Trophoblast cell (in vitro differentiated cells and primary cell): ENCODE results near the gene UBASH3B.
A peak's percentile ranks its signal among the peaks of the same experiment; 100 is the strongest.

Experiments used
- DNase-seq, 2 donors: peaks; one replicate each; pipeline ENCODE4 v3.0.0-alpha.2; 2016
- H2AFZ ChIP-seq: 2 replicates; pipeline ENCODE4 v1.6.1; 2013; ENCODE audit warnings: low read length, moderate library complexity, mild to moderate bottlenecking; ENCODE audit not compliant: insufficient read depth, poor library complexity
- H2AK5ac ChIP-seq: 2 replicates; pipeline ENCODE4 v1.6.1; 2013; ENCODE audit warnings: mild to moderate bottlenecking, low read length
- H2BK120ac ChIP-seq: 2 replicates; pipeline ENCODE4 v1.6.1; 2013; ENCODE audit warnings: low read length, mild to moderate bottlenecking, moderate library complexity; ENCODE audit not compliant: insufficient read depth, poor library complexity
- H2BK12ac ChIP-seq: 2 replicates; pipeline ENCODE4 v1.6.1; 2013; ENCODE audit warnings: mild to moderate bottlenecking, low read length, moderate library complexity
- H2BK5ac ChIP-seq: 2 replicates; pipeline ENCODE4 v1.6.1; 2013; ENCODE audit warnings: low read length, low read depth, moderate library complexity, mild to moderate bottlenecking; ENCODE audit not compliant: poor library complexity
- H3K14ac ChIP-seq: 2 replicates; pipeline ENCODE4 v1.6.1; 2013; ENCODE audit warnings: mild to moderate bottlenecking, low read length
- H3K18ac ChIP-seq: 2 replicates; pipeline ENCODE4 v1.6.1; 2013; ENCODE audit warnings: mild to moderate bottlenecking, low read length
- H3K23ac ChIP-seq: 2 replicates; pipeline ENCODE4 v1.6.1; 2013; ENCODE audit warnings: low read length
- H3K27ac ChIP-seq: 2 replicates; pipeline ENCODE4 v1.5.1; 2013; ENCODE audit warnings: low read depth, mild to moderate bottlenecking, inconsistent platforms, low read length, moderate library complexity
- H3K27me3 ChIP-seq: 2 replicates; pipeline ENCODE4 v1.6.1; 2013; ENCODE audit warnings: inconsistent platforms, mild to moderate bottlenecking, low read length, moderate library complexity; ENCODE audit not compliant: insufficient read depth
- H3K36me3 ChIP-seq, 2 experiments: 1 replicate in 1 of 2; 2 replicates in 1 of 2; pipeline ENCODE4 v1.6.1; 2013; ENCODE audit warnings: low read length in 2 of 2, mild to moderate bottlenecking in 2 of 2, moderate library complexity in 1 of 2; ENCODE audit not compliant: insufficient read depth in 2 of 2, control insufficient read depth in 1 of 2
- H3K4ac ChIP-seq: 2 replicates; pipeline ENCODE4 v1.6.1; 2013; ENCODE audit warnings: low read depth, mild to moderate bottlenecking, low read length, moderate library complexity
- H3K4me1 ChIP-seq, 2 experiments: 1 replicate in 1 of 2; 2 replicates in 1 of 2; pipeline ENCODE4 v1.6.1; 2013; ENCODE audit warnings: low read length in 2 of 2, mild to moderate bottlenecking in 2 of 2, moderate library complexity in 1 of 2; ENCODE audit not compliant: insufficient read depth in 2 of 2, control insufficient read depth in 1 of 2
- H3K4me2 ChIP-seq: 2 replicates; pipeline ENCODE4 v1.6.1; 2013; ENCODE audit warnings: inconsistent platforms, mild to moderate bottlenecking, low read length, moderate library complexity
- H3K4me3 ChIP-seq: 2 replicates; pipeline ENCODE4 v1.5.1; 2013; ENCODE audit warnings: mild to moderate bottlenecking, low read depth, low read length, inconsistent platforms
- H3K79me1 ChIP-seq: one replicate; pipeline ENCODE4 v1.6.1; 2013; ENCODE audit warnings: low read length
- H3K79me2 ChIP-seq: 2 replicates; pipeline ENCODE4 v1.6.1; 2013; ENCODE audit warnings: low read length, mild to moderate bottlenecking; ENCODE audit not compliant: control insufficient read depth, insufficient read depth, poor library complexity
- H3K9ac ChIP-seq: 2 replicates; pipeline ENCODE4 v1.6.1; 2013; ENCODE audit warnings: mild to moderate bottlenecking, low read length
- H3K9me3 ChIP-seq: 2 replicates; pipeline ENCODE4 v1.6.1; 2013; ENCODE audit warnings: low read depth, mild to moderate bottlenecking, control low read depth, inconsistent platforms, low read length; ENCODE audit not compliant: insufficient read depth
- H4K12ac ChIP-seq: 2 replicates; pipeline ENCODE4 v1.6.1; 2013; ENCODE audit warnings: low read depth, mild to moderate bottlenecking, low read length, moderate library complexity
- H4K8ac ChIP-seq: 2 replicates; pipeline ENCODE4 v1.6.1; 2013; ENCODE audit warnings: low read depth, mild to moderate bottlenecking, low read length, moderate library complexity
- H4K91ac ChIP-seq: one replicate; pipeline ENCODE4 v1.6.1; 2013; ENCODE audit warnings: low read depth, mild to moderate bottlenecking, low read length, moderate library complexity
- WGBS: extraction: QIAGEN DNeasy Blood & Tissue Kit; methylation state at CpG from one replicate; pipeline ENCODE4 v1.1.7; 2013; ENCODE audit warnings: missing lambda C conversion rate; ENCODE audit not compliant: insufficient read length, insufficient coverage; ENCODE audit errors: extremely low coverage; 5-methylcytosine and 5-hydroxymethylcytosine counted together

The UBASH3B gene

GRCh38 chr11:122802876-122803275, 147.4 kb downstream of the UBASH3B start:
- peaks cover 13 to 25% of the 10 kb centered on the region in 2 experiments for H3K36me3 ChIP-seq
- H3K4me3 ChIP-seq: no peak overlapping the region

GRCh38 chr11:122803306-122803705, 147.8 kb downstream of the UBASH3B start:
- H3K9me3 ChIP-seq: no peaks in the 10 kb centered on the region
- H3K27me3 ChIP-seq: no peaks in the 10 kb centered on the region
- H3K23ac ChIP-seq: no peak overlapping the region
- H2AK5ac ChIP-seq: no peak overlapping the region
- peak; percentile 87 to 91 for DNase-seq
- no CpG with 5 or more reads among the region's 2 CpGs for WGBS
- no peak overlapping the region for H4K8ac ChIP-seq
- no peak overlapping the region for H3K18ac ChIP-seq
- H3K27ac ChIP-seq: peak overlapping the region; percentile 92
- peak overlapping the region; percentile 61 for H2BK120ac ChIP-seq
- no peak overlapping the region for H3K9ac ChIP-seq
- H2AFZ ChIP-seq: no peak overlapping the region
- H4K12ac ChIP-seq: no peak overlapping the region
- no peak overlapping the region for H3K4me2 ChIP-seq
- H4K91ac ChIP-seq: peak overlapping the region; percentile 86
- no peak overlapping the region for H3K4me3 ChIP-seq
- no peak overlapping the region for H3K14ac ChIP-seq
- peak overlapping the region; percentile 50 for H2BK5ac ChIP-seq
- H3K79me1 ChIP-seq: peaks cover 15% of the 10 kb centered on the region
- peaks cover 19 to 23% of the 10 kb centered on the region in 2 experiments for H3K4me1 ChIP-seq
- no peak overlapping the region for H3K4ac ChIP-seq
- peaks cover 10 to 23% of the 10 kb centered on the region in 2 experiments for H3K36me3 ChIP-seq
- peaks cover 2% of the 10 kb centered on the region for H3K79me2 ChIP-seq
- H2BK12ac ChIP-seq: no peak overlapping the region

More at GRCh38 chr11:122802876-122803275, 147.4 kb downstream of the UBASH3B start:
- Histone ChIP-seq H3K9ac (no peak overlapping the region), H3K27ac (peak overlapping the region; percentile 92), H3K4ac (no peak overlapping the region), H2BK120ac (peak overlapping the region; percentile 68), H3K79me1 (peaks cover 11% of the 10 kb centered on the region), H4K8ac (peak overlapping the region; percentile 54), H2BK12ac (peak overlapping the region; percentile 52), H3K79me2 (peaks cover under 1% of the 10 kb centered on the region), H3K23ac (no peak overlapping the region), H3K14ac (no peak overlapping the region), H2BK5ac (peak overlapping the region; percentile 50), H3K27me3 (no peaks in the 10 kb centered on the region), H2AFZ (no peak overlapping the region), H2AK5ac (no peak overlapping the region), H4K91ac (peak overlapping the region; percentile 64), H3K18ac (no peak overlapping the region), H3K4me1 (peaks cover 17 to 21% of the 10 kb centered on the region in 2 experiments), H3K9me3 (no peaks in the 10 kb centered on the region), H3K4me2 (no peak overlapping the region), H4K12ac (no peak overlapping the region)
- no CpG with 5 or more reads among the region's 5 CpGs for WGBS
- DNase-seq: no peak

- peak; percentile 80 to 82 for DNase-seq
- Histone ChIP-seq H3K9me3 (no peaks in the 10 kb centered on the region), H3K27me3 (no peaks in the 10 kb centered on the region), H2AFZ (no peak overlapping the region), H3K79me2 (peaks cover 2% of the 10 kb centered on the region), H4K8ac (peak overlapping the region; percentile 34), H2BK12ac (peak overlapping the region; percentile 30), H3K14ac (peak overlapping the region; percentile 43), H2AK5ac (peak overlapping the region; percentile 12), H3K4me3 (no peak overlapping the region), H4K91ac (peak overlapping the region; percentile 86), H3K9ac (no peak overlapping the region), H3K79me1 (peaks cover 16% of the 10 kb centered on the region), H2BK120ac (peak overlapping the region; percentile 61), H3K27ac (peak overlapping the region; percentile 92), H4K12ac (no peak overlapping the region), H3K4me2 (no peak overlapping the region), H2BK5ac (peak overlapping the region; percentile 50), H3K23ac (no peak overlapping the region), H3K4ac (no peak overlapping the region), H3K36me3 (peaks cover 8 to 21% of the 10 kb centered on the region in 2 experiments), H3K4me1 (peaks cover 19 to 25% of the 10 kb centered on the region in 2 experiments), H3K18ac (peak overlapping the region; percentile 58)
- WGBS: no CpG with 5 or more reads among the region's 5 CpGs
Measured at GRCh38 chr11:122803716-122804115, 148.2 kb downstream of the UBASH3B start.

- peak overlapping the region; percentile 92 for H3K27ac ChIP-seq
- no peak overlapping the region for H3K4me2 ChIP-seq
- H2AFZ ChIP-seq: no peak overlapping the region
- H4K8ac ChIP-seq: peak overlapping the region; percentile 34
- H3K79me2 ChIP-seq: peaks cover 2% of the 10 kb centered on the region
- H2BK12ac ChIP-seq: peak overlapping the region; percentile 66
- H4K91ac ChIP-seq: peak overlapping the region; percentile 86
- DNase-seq: peak; percentile 92 to 96
- H3K9me3 ChIP-seq: no peaks in the 10 kb centered on the region
- no peak overlapping the region for H4K12ac ChIP-seq
- H3K23ac ChIP-seq: no peak overlapping the region
- H3K27me3 ChIP-seq: no peaks in the 10 kb centered on the region
- peak overlapping the region; percentile 58 for H3K18ac ChIP-seq
- H2AK5ac ChIP-seq: peak overlapping the region; percentile 12
- no CpG with 5 or more reads among the region's 4 CpGs for WGBS
- peaks cover 19% of the 10 kb centered on the region for H3K79me1 ChIP-seq
- no peak overlapping the region for H3K9ac ChIP-seq
- H2BK120ac ChIP-seq: peak overlapping the region; percentile 61
- peak overlapping the region; percentile 43 for H3K14ac ChIP-seq
- H3K36me3 ChIP-seq: peaks cover 8 to 17% of the 10 kb centered on the region in 2 experiments
- H3K4me3 ChIP-seq: no peak overlapping the region
- peak overlapping the region; percentile 50 for H2BK5ac ChIP-seq
- no peak overlapping the region for H3K4ac ChIP-seq
- H3K4me1 ChIP-seq: peaks cover 21 to 26% of the 10 kb centered on the region in 2 experiments
Measured at GRCh38 chr11:122804161-122804560, 148.6 kb downstream of the UBASH3B start.
